Stomach (tissue), 9 donors: ENCODE results near the gene FARP2. TPM values are rescaled to one million over a fixed set of nuclear protein-coding genes. Genes with fewer than 3 reads are reported as not detected.

ENCODE experiments used
- DNase-seq, 2 donors: peaks; one replicate each; pipeline versions ENCODE4 v3.0.0 to v3.0.0-alpha.2; 2013 to 2019
- H3K27ac ChIP-seq, 5 donors: fragments of 200-600 bp in 4 of 5; sonication (generic) in 4 of 5; one replicate each; pipeline ENCODE4 v1.5.1; 2013 to 2019; ENCODE audit warnings: mild to moderate bottlenecking in 1 of 5, moderate library complexity in 1 of 5
- H3K27me3 ChIP-seq, 3 donors: fragments of 200-600 bp; sonication (generic); one replicate each; pipeline ENCODE4 v1.5.1; 2017 to 2019; ENCODE audit warnings: mixed run types in 1 of 3
- H3K36me3 ChIP-seq, 4 donors: fragments of 200-600 bp; sonication (generic); 1 replicate in 3 of 4; 2 replicates in 1 of 4; pipeline ENCODE4 v1.5.1; 2016 to 2019
- H3K4me1 ChIP-seq, 4 donors: fragments of 200-600 bp; sonication (generic); one replicate each; pipeline ENCODE4 v1.5.1; 2016 to 2019
- H3K4me3 ChIP-seq, 4 donors: fragments of 200-600 bp; sonication (generic) in 3 of 4; one replicate each; pipeline ENCODE4 v1.5.1; 2016 to 2019; ENCODE audit warnings: mild to moderate bottlenecking in 1 of 4
- H3K9me3 ChIP-seq, 4 donors: fragments of 200-600 bp; sonication (generic); one replicate each; pipeline ENCODE4 v1.5.1; 2016 to 2019
- EP300 ChIP-seq: sonication (generic); formaldehyde crosslinking; IDR thresholded peaks from one replicate; pipeline ENCODE4 v1.6.1; 2017; ENCODE audit warnings: antibody characterized with exemption
- POLR2A ChIP-seq, 4 donors: fragments of 450-650 bp; IDR thresholded peaks; one replicate each; pipeline ENCODE4 v1.6.1; 2016; ENCODE audit warnings: antibody characterized with exemption in 4 of 4, control low read depth in 2 of 4, mild to moderate bottlenecking in 1 of 4, moderate library complexity in 1 of 4
- POLR2AphosphoS5 ChIP-seq, 3 donors: sonication (generic); formaldehyde crosslinking; IDR thresholded peaks; one replicate each; pipeline ENCODE4 v1.6.1; 2016; ENCODE audit warnings: antibody characterized with exemption in 3 of 3
- WGBS, 5 donors: extraction: QIAGEN DNeasy Blood & Tissue Kit in 3 of 5; methylation state at CpG; one replicate each; pipeline versions ENCODE4 v1.1.5 to v1.1.7; 2013 to 2018; 5-methylcytosine and 5-hydroxymethylcytosine counted together
- intact Hi-C: fragments of 100-400 bp; cut with DNase I; formaldehyde crosslinking; loops from one replicate; pipeline ENCODE4 v1.15.1; 2023; ENCODE audit warnings: low total_unique reads
- polyA plus RNA-seq, 3 donors: library from polyadenylated mRNA; stranded (reverse); fragments of 200-250 nt; gene quantifications; one replicate each; pipeline ENCODE4 v1.2.3, GENCODE V29; 2013
- small RNA-seq, 4 donors: library from RNA; depleted of rRNA; stranded (forward); fragments of <200 nt; gene quantifications; one replicate each; pipeline ENCODE3, GENCODE V24; 2016
- total RNA-seq, 5 donors: library from RNA; depleted of rRNA; stranded (reverse); fragments of >200 nt; gene quantifications; one replicate each; pipeline versions ENCODE4 v1.1.0 to v1.2.3, GENCODE V29; 2014 to 2016
- TF ChIP-seq, protein P1 (sequence below), 7 experiments: fragments of 450-650 bp in 4 of 7; fragments of 200-600 bp in 3 of 7; sonication (generic) in 3 of 7; IDR thresholded peaks; one replicate each; pipeline ENCODE4 v1.5.1; 2016 to 2019; ENCODE audit warnings: antibody characterized with exemption in 7 of 7, control low read depth in 2 of 7, mild to moderate bottlenecking in 1 of 7
- donor health status: healthy with polysubstance abuse.
- donor health status: Bipolar disorder and iron deficiency.
- donor health status: healthy.

FARP2 gene
- total and polyA plus RNA-seq, 8 donors: 15.8 to 260 (median 69.1) TPM

DNA sequence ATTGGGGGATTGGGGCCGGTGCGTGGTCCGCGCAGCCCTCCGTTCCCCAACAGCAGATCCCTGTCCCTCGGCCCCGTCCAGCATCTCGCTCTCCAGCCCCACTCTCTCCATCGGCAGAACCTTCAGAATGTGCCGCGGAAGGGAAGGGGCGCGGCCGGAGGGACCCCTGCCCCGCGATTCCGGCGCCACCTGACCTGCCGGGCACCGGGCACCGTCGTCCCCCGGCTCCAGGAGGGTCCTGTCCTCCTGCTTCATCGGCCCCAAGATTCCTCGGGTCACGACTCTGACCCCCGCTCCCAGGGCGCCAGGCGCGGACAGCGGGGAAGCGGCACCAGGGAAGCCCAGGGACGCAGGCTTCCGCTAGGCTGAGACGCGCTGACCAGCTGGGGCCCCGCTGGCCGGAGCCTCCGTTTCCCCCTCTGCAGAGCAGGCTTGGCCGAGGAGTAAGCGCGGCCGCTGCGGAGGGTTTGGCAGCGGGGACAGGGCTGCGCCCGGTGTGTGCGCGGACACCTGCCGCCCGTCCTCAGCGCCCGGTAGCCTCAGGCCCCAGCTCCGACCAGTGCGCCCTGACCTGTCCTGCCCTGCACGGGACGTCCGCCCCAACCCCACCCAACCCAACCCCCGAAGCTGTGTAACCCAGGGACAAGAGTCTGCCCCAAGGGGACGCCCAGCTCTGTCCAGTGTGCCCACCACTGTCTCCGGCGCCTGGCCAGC lies 185.6 kb downstream of the FARP2 start:
- Histone ChIP-seq H3K9me3 (no peaks in the 10 kb centered on the region), H3K27ac (no peak overlapping the region), H3K36me3 (no peaks in the 10 kb centered on the region), H3K27me3 (peaks cover 7 to 46% (median 17%) of the 10 kb centered on the region in 3 donors), H3K4me3 (peak overlapping the region; percentile 39 to 58 (median 48)), H3K4me1 (peaks cover 17 to 31% (median 21%) of the 10 kb centered on the region in 4 donors)
- 10 to 24% (median 17%) methylated on average over 24 to 62 of the region's 62 CpGs for WGBS, 5 donors
- DNase-seq: no peak
- intact Hi-C loops: no loop called here
- TF ChIP-seq, protein P1, sequence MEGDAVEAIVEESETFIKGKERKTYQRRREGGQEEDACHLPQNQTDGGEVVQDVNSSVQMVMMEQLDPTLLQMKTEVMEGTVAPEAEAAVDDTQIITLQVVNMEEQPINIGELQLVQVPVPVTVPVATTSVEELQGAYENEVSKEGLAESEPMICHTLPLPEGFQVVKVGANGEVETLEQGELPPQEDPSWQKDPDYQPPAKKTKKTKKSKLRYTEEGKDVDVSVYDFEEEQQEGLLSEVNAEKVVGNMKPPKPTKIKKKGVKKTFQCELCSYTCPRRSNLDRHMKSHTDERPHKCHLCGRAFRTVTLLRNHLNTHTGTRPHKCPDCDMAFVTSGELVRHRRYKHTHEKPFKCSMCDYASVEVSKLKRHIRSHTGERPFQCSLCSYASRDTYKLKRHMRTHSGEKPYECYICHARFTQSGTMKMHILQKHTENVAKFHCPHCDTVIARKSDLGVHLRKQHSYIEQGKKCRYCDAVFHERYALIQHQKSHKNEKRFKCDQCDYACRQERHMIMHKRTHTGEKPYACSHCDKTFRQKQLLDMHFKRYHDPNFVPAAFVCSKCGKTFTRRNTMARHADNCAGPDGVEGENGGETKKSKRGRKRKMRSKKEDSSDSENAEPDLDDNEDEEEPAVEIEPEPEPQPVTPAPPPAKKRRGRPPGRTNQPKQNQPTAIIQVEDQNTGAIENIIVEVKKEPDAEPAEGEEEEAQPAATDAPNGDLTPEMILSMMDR (IDR thresholded peaks at IDR 0.05): no peak
- TF ChIP-seq POLR2A (IDR thresholded peaks at IDR 0.05) (no peak), POLR2AphosphoS5 (IDR thresholded peaks at IDR 0.05) (no peak), EP300 (no peak)

DNA sequence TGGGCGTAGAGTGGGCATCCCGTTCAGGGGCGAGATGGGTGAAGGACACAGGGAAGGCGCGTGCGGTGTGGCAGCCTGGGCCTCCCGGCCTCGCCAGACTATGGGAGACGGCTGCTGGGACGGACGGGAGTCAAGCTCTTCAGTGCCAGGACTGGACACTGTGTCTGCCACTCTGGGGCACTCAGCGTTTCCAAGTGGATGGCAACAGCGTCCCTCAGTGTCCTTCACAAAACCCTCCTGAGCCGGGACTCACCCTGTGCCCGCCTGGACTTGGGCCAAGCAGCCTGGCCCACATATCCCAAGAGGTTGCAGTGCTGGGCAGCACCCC lies 186.2 kb downstream of the FARP2 start:
- peaks cover 7 to 49% (median 17%) of the 10 kb centered on the region in 3 donors for H3K27me3 ChIP-seq
- 63 to 76% (median 70%) methylated on average over 6 to 15 of the region's 15 CpGs for WGBS, 5 donors
- no peak for TF ChIP-seq POLR2AphosphoS5 (IDR thresholded peaks at IDR 0.05)
- TF ChIP-seq, protein P1 (IDR thresholded peaks at IDR 0.05): no peak
- no peak for TF ChIP-seq EP300
- TF ChIP-seq POLR2A (IDR thresholded peaks at IDR 0.05): no peak
- H3K9me3 ChIP-seq: no peaks in the 10 kb centered on the region
- no peaks in the 10 kb centered on the region for H3K36me3 ChIP-seq
- no peak for DNase-seq
- H3K4me3 ChIP-seq: peak overlapping the region in 1 of 4 donors; percentile 58
- H3K4me1 ChIP-seq: peaks cover 17 to 36% (median 26%) of the 10 kb centered on the region in 4 donors
- H3K27ac ChIP-seq: no peak overlapping the region
- intact Hi-C loops: no loop called here

Small RNA genes lying within 50 kb of the gene (small RNA-seq; reads per million reads assigned to genes)
- 0 reads per million in 4 donors for gene MIR3133

Other genes starting within 250 kb of the FARP2 start
- gene PASK, start 206.8 kb upstream of the FARP2 start, total RNA-seq: 10 to 100 TPM in 3 of 5 donors, 1 to 10 TPM in 1, under 1 TPM in 1; 0.58 to 56.7 (median 10.5) TPM
- 1 to 10 TPM; 1.3 to 6.5 (median 4.0) TPM for gene PASK, start 206.8 kb upstream of the FARP2 start, polyA plus RNA-seq
- 100 to 1,000 TPM in 1 of 5 donors, 10 to 100 TPM in 4; 22.8 to 126 (median 40.9) TPM for gene PPP1R7, start 205.8 kb upstream of the FARP2 start, total RNA-seq
- 10 to 100 TPM; 61.2 to 99.4 (median 61.4) TPM for gene PPP1R7, start 205.8 kb upstream of the FARP2 start, polyA plus RNA-seq
- 100 to 1,000 TPM in 1 of 5 donors, 10 to 100 TPM in 2, 1 to 10 TPM in 2; 4.6 to 138 (median 61.3) TPM for gene ANO7, start 167.6 kb upstream of the FARP2 start, total RNA-seq
- gene ANO7, start 167.6 kb upstream of the FARP2 start, polyA plus RNA-seq: 1 to 10 TPM in 2 of 3 donors, under 1 TPM in 1; 0.48 to 2.0 (median 2.0) TPM
- 100 to 1,000 TPM; 350 to 752 (median 530) TPM for gene HDLBP, start 40.6 kb upstream of the FARP2 start, total RNA-seq
- 100 to 1,000 TPM; 171 to 207 (median 173) TPM for gene HDLBP, start 40.6 kb upstream of the FARP2 start, polyA plus RNA-seq
- gene SEPTIN2, start 40.4 kb upstream of the FARP2 start, total RNA-seq: 100 to 1,000 TPM in 4 of 5 donors, 10 to 100 TPM in 1; 88.7 to 603 (median 272) TPM
- gene SEPTIN2, start 40.4 kb upstream of the FARP2 start, polyA plus RNA-seq: 100 to 1,000 TPM; 104 to 169 (median 164) TPM
- gene STK25, start 152.3 kb downstream of the FARP2 start, total RNA-seq: 100 to 1,000 TPM in 4 of 5 donors, 10 to 100 TPM in 1; 93.8 to 446 (median 240) TPM
- 100 to 1,000 TPM; 116 to 162 (median 120) TPM for gene STK25, start 152.3 kb downstream of the FARP2 start, polyA plus RNA-seq
- gene BOK, start 202.5 kb downstream of the FARP2 start, total RNA-seq: 100 to 1,000 TPM in 1 of 5 donors, 10 to 100 TPM in 4; 13.0 to 112 (median 69.4) TPM
- 10 to 100 TPM; 14.7 to 31.0 (median 21.6) TPM for gene BOK, start 202.5 kb downstream of the FARP2 start, polyA plus RNA-seq